ENCODE results near the gene FUBP3.
A peak's percentile ranks its signal among the peaks of the same experiment; 100 is the strongest.
"Not testable (repeated sequence)": the region's sequence is repeated elsewhere in the genome, so short reads cannot be mapped to it uniquely, and the experiment has no call there.

The FUBP3 gene

DNA sequence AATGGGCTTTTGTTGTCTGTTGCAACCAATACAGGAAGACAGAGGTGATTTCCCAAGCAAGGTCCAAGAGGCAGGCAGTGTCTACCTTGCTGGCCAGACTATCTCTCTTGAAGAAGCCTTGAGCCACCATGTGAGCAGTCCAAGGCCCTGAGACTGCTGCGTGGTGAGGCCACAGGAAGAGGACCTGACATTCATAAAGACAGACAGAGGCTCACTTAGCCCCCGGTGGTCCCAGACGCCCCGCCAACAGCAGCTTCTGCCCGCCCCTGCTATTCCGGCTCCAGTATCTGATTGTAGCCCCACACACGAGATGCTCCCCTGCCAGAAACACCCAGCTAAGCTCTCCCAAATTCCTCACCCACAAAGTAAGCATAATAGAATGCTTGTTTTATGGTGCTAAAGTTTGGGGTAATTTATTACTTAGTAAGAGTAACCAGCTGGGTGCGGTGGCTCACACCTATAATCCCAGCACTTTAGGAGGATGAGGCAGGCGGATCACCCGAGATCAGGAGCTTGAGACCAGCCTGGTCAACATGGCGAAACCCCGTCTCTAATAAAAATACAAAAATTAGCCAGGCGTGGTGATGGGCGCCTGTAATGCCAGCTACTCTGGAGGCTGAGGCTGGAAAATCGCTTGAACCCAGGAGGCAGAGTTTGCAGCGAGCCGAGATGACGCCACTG lies 22.8 kb upstream of the FUBP3 start:
- no peak for DNase-seq

- no peak for DNase-seq
Measured at GRCh38 chr9:130557077-130557468, 22.3 kb upstream of the FUBP3 start.

DNA sequence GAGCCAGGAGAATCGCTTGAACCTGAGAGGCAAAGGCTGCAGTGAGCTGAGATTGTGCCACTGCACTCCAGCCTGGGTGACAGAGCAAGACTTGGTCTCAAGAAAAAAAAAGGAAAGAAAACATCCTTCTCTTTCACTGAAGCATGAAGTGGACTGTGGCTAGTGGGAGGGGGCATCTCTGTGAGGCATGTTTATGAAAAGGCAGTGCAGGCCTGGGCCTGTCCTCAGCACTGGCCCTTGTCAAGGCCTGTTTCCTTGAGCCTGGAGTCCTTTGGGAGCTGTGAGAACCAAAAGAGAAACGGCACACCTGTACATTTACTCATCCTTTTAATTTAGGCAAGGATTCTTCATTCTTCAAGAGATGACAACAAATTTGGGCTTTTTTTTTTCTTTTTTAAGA lies 18.3 kb upstream of the FUBP3 start:
- DNase-seq: peak; percentile 15

DNA sequence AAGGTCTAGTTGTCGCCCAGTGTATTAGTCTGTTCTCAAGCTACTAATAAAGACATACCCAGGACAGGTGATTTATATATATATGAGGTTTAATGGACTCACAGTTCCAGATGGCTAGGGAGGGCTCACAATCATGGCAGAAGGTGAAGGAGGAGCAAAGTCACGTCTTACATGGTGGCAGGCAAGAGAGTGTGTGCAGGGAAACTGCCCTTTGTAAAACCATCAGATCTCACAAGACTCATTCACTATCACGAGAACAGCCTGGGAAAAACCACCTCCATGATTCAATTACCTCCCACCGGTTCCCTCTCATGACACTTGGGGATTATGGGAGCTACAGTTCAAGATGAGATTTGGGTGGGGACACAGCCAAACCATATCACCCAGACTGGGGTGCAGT lies 16.9 kb upstream of the FUBP3 start:
- not testable (repeated sequence) for DNase-seq

DNA sequence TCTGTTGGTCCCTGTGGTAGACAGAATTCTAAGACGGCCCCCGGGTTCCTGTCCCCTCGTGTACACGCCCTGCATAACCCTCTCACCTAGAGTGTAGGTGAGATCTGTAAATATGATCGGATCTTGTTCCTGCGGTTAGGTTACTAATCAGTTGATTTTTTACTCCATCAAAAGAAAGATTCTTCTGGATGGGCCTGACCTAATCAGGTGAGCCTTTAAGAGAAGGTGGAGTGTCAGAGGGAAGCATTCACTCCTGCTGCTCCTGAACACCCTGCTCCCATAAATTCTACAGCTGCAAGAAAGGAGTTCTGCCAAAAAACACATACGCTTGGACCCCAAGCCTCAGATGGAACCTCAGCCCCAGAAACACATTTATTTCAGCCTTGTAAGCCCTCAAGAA lies 15.6 kb upstream of the FUBP3 start:
- DNase-seq: no peak

DNA sequence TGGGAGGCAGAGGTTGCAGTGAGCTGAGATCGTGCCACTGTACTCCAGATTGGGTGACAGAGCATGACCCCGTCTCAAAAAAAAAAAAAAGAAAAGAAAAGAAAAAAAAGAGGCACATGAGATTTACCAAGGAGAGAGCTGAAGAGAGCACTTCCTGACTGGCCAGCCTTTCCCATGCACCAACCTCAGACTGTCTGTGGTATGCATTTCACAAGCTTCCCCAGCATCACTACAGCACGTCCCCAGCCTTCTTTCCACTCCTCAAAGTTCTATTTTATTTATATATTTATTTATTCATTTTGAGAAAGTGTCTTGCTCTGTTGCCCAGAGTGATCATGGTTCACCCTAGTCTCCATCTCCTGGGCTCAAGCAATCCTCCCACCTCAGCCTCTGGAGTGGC lies 13.6 kb upstream of the FUBP3 start:
- DNase-seq: no peak

DNA sequence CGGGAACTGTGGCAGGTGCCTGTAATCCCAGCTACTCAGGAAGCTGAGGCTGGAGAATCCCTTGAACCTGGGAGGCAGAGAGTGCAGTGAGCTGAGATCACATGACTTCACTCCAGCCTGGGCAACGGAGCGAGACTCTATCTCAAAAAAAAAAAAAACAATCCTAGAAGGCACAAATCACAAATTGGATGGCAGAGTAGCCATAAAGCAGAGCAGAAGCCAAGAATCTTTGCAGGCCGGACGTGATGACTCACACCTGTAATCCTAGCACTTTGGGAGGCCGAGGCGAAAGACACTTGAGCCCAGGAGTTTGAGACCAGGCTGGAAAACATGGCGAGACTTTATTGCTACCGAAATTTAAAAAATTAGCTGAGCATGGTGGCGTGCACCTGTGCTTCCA lies 9.2 kb upstream of the FUBP3 start:
- no peak for DNase-seq

- no peak for DNase-seq
Measured at GRCh38 chr9:130575514-130575913, 3.9 kb upstream of the FUBP3 start.

GRCh38 chr9:130576176-130576575 lies 3.2 kb upstream of the FUBP3 start:
- DNase-seq: no peak

- DNase-seq: no peak
Measured at GRCh38 chr9:130579738-130580463, 524 bp downstream of the FUBP3 start.

DNA sequence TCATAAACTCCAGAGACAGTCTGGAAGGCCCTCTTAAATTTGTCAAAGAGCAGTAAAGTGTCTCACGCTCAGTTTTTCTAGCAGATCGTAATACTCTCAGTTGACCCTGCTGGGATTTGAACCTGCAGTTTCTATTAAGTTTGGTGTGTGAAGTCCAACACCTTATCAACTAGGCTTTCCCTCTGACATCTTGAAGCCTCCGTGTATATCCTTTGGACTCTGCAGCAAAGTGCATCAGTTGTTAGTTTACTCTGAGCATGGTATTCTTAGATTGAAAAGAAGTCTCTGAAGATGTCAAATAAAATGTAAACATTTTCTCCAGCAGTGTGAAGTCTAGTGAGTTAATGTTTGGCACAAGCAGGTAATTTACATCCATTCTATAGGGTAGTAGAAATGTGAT lies 2.4 kb downstream of the FUBP3 start:
- no peak for DNase-seq

- DNase-seq: no peak
Measured at GRCh38 chr9:130583271-130583670, 3.9 kb downstream of the FUBP3 start.

DNA sequence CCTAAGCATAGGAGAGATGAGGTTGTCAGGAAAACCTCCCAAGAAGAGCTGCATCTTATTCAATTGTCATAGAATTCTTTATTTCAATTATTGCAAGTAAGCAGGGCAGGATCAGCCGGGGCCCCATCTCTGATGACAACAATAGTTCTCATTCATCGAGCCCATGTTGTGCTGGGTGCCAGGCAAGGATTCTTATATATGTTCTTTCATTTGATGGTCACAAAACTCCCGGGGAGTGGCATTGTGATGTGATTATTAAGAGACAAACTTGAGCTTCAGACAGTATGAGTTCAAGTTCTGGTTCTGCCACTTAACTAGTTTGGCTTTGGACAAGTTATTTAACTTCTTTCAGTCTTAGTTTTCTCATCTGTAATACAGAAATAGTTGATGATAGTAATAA lies 8.5 kb downstream of the FUBP3 start:
- DNase-seq: no peak

DNA sequence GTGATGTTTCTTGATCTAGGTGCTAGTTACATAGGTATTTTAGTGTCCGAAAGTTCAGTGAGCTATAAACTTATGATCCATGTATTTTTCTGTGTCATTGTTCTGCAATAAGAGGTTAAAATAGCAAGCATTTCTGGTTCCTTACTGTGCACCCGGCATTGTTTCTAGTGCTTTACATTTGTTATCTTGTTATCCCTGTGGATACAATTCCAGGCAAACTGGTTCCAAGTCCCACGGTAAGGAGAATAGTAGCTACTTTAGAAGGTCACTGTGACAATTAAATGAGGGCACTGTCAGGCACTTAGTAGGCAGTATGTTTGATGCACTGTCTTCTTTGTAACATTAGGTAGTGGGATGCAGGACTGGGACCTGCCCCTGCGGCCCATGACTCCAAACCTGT lies 9.0 kb downstream of the FUBP3 start:
- no peak for DNase-seq

DNA sequence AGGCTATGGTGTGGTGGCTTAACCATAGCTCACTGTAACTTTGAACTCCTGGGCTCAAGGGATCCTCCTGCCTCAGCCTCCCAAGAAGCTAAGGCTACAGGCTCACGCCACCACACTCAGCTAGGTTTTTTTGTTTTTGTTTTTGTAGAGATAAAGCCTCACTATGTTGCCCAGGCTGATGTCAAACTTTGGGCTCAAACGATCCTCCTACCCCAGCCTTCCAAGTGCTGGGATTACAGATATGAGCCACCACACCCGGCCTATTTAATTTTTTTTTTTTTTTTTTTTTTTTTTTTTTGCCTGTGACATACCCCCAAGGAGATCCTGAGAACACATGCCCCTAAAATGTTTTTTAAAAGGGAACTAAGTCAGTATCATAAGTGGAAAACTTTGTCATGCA lies 10.4 kb downstream of the FUBP3 start:
- no peak for DNase-seq

- no peak for DNase-seq
Measured at GRCh38 chr9:130590305-130590704, 10.9 kb downstream of the FUBP3 start.

DNA sequence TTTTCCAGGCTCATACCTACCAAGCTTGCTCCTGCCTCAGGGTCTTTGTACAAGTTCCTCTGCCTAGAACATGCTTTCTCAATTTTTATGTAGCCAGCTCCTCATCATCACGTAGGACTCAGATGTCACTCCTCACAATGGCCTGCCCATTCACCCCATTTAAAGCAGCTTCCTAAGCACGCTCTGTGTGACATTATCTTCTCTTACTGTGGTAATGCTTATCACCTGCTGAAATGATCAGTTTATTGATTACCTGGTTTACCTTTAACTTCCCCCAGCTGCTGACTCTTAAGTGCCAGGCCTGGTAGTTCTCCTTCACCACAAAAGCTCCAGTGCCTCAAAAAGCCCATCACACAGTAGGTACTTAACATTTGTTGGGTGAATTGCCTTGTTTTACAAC lies 13.6 kb downstream of the FUBP3 start:
- DNase-seq: no peak

DNA sequence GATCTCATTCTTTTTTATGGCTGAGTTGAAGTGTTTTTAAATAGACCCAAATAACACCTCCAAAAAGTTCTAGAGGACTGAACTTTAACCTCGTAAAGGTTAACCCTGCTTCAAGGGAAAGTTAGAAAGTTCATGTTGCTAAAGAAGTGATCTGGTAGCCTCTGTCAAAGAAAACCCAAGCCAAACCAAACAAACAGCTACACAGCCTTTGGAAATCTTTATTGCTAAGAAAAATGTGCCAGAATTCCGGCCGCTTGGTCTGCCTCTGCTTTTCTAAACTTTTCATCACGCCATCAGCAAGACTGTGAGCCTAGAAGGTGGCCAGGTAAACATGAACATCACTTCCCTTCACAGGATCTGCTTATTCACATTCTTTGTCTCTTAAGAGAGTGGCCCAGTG lies 17.9 kb downstream of the FUBP3 start:
- no peak for DNase-seq

GRCh38 chr9:130598188-130598587 lies 18.8 kb downstream of the FUBP3 start:
- no peak for DNase-seq

GRCh38 chr9:130599625-130600024 lies 20.2 kb downstream of the FUBP3 start:
- DNase-seq: no peak

DNA sequence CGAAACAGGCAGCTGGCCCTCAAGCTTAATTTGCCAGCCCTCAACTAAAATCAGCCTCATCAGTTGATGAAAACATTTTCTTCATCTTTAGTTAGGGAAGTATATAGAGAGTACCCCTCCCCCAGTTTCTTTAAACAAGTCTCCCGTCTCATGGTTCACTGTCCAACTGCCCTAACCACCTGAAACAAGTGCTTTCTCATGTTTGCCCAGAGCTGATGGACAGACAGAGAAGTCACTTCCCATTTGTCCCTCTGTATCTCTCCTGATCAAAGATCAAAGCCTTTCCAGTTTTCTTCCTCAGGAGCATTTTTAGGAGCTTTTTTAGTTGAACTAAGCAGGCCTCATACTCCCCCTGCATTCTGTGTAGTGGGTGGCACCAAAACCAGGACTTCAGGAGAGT lies 21.7 kb downstream of the FUBP3 start:
- DNase-seq: no peak

DNA sequence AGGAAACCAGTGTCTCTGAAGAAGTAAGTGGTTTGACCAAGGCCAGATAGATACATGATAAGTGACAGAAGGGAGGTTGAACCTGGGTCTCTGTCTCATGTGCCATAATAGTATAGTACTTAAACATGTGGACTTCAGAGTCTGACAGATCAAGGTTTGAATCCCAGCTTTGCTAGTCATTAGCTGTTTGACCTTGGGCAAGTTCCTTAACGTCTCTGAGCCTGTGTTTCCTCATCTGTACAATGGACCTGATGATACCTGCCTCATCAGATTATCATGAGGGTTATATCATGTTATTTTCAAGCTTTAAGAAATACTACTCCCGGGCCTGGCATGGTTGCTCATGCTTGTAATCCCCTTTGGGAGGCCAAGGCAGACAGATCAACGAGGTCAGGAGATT lies 24.9 kb downstream of the FUBP3 start:
- no peak for DNase-seq

DNA sequence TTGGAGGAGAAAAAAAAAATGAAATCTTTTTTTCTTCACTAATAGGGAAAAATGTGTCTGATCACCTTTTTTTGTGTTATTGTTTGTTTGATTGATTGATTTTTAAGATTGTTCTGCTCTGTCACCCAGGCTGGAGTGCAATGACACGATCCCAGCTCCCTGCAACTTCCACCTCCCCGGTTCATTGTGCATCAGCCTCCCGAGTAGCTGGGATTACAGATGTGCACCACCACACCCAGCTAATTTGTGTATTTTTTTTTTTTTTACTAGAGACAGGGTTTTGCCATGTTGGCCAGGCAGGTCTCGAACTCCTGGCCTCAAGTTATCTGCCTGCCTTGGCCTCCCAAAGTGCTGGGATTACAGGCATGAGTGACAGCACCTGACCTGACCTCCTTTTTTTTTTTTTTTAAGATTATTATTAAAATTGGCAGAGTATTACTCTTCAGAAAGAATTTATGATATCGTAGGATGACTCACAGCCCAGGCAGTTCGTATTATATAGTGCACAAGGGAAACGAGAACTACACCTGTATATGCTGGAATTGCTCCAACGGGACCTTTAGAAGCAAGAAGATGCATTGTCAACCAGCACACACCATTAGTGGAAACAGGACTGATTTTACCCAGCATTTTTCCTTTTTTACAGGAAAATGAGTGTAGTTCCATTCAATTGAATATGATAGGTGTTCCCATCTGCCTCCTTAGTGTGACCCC lies 27.7 kb downstream of the FUBP3 start:
- DNase-seq: no peak
